Measurements from ENCODE around the gene SLC36A3. TPM values are rescaled to one million over a fixed set of nuclear protein-coding genes. Genes with fewer than 3 reads are reported as not detected.

Gene SLC36A3
- total and polyA plus RNA-seq, 2 of the 4 experiments (the other 2 are of a cell fraction) = not detected

DNA sequence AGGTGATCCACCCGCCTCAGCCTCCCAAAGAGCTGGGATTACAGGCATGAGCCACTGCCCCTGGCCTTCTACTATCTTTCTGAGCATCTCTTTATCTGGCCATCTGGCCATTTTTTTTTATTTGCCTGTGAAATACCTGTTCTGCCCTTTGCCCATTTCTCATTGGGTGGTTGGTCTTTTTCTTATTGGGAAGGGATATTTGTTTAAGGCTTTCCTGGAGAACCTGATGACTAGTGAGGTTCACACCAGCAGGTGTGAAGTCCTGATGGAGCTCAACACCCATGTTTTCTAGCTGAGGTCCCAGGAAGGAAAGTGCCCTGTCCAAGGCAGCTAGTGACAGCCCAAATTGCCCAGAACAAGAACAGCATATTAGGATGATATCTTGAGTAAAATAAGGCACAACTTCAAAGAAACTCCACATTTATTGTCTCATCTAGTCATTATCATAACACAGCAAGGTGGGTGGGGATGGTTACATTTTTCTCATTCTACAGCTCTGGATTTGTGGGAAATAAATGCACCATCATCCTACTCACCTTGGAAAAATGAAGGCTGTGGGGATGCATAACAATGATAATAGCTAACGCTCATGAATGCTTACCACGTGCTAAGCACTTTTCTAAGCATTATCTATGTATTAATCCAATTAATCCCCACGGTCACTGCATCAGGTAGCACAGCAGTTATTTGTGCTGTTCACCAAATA lies 20.3 kb downstream of the SLC36A3 start:
- no peak overlapping the region for H2BK120ac ChIP-seq (ENCODE audit: low read depth, low read length)
- H3K79me1 ChIP-seq (ENCODE audit: low read depth in 1 of 2, low read length in 2 of 2) = no peaks in the 10 kb centered on the region
- H3K18ac ChIP-seq (ENCODE audit: low read depth, low read length) = no peak overlapping the region
- ATAC-seq (ENCODE audit: low read depth) = no peak
- no peak overlapping the region for H2AFZ ChIP-seq (replicated peaks; ENCODE audit: low read length, poor library complexity)
- intact Hi-C loops (cut with micrococcal nuclease) = no loop called here
- H3K4ac ChIP-seq (ENCODE audit: low read depth, low read length) = no peak overlapping the region
- H2BK15ac ChIP-seq (ENCODE audit: low read depth, low read length) = no peak overlapping the region
- POLR2A ChIA-PET (ENCODE audit: unreplicated experiment) = no interaction called here
- no peak overlapping the region for H4K5ac ChIP-seq (ENCODE audit: low read depth, low read length)
- no peak for TF ChIP-seq CEBPB (IDR thresholded peaks at IDR 0.05; ENCODE audit: low read depth, low read length)
- no peak for TF ChIP-seq SMC3 (IDR thresholded peaks at IDR 0.05; ENCODE audit: low read depth, low read length)
- no peak for TF ChIP-seq MXI1 (IDR thresholded peaks at IDR 0.05; ENCODE audit: borderline replicate concordance, low read depth, low read length)
- no peak for TF ChIP-seq NFE2L2 (IDR thresholded peaks at IDR 0.05; ENCODE audit: low read depth, low read length)
- no peak for TF ChIP-seq CTCF (conservative IDR thresholded peaks at IDR 0.05; ENCODE audit: low read depth, low read length)
- TF ChIP-seq, protein P1, sequence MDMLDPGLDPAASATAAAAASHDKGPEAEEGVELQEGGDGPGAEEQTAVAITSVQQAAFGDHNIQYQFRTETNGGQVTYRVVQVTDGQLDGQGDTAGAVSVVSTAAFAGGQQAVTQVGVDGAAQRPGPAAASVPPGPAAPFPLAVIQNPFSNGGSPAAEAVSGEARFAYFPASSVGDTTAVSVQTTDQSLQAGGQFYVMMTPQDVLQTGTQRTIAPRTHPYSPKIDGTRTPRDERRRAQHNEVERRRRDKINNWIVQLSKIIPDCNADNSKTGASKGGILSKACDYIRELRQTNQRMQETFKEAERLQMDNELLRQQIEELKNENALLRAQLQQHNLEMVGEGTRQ (IDR thresholded peaks at IDR 0.05; ENCODE audit: low read depth, low read length) = no peak
- no peak for TF ChIP-seq POLR2A (IDR thresholded peaks at IDR 0.05; ENCODE audit: low read depth, low read length)
- no peak for TF ChIP-seq ELK1 (IDR thresholded peaks at IDR 0.05; ENCODE audit: borderline replicate concordance, low read depth, low read length)
- TF ChIP-seq RAD21 (IDR thresholded peaks at IDR 0.05; ENCODE audit: low read length) = no peak
- TF ChIP-seq RCOR1 (IDR thresholded peaks at IDR 0.05; ENCODE audit: insufficient replicate concordance, low read length) = no peak
- TF ChIP-seq RFX5 (IDR thresholded peaks at IDR 0.05; ENCODE audit: low read depth, low read length) = no peak
- TF ChIP-seq FOS (IDR thresholded peaks at IDR 0.05; ENCODE audit: low read depth, low read length) = no peak
- TF ChIP-seq MAFK (IDR thresholded peaks at IDR 0.05; ENCODE audit: low read depth, low read length) = no peak
- no peak for TF ChIP-seq MAZ (IDR thresholded peaks at IDR 0.05; ENCODE audit: borderline replicate concordance, low read depth, low read length)
- no peak for TF ChIP-seq BHLHE40 (IDR thresholded peaks at IDR 0.05; ENCODE audit: low read depth, low read length)
- TF ChIP-seq CHD1 (IDR thresholded peaks at IDR 0.05; ENCODE audit: low read depth, low read length) = no peak
- H3K9me1 ChIP-seq (ENCODE audit: insufficient read depth, low read length) = no peaks in the 10 kb centered on the region
- H3K36me3 ChIP-seq (ENCODE audit: control insufficient read depth, insufficient read depth, low read length) = no peaks in the 10 kb centered on the region
- no peak overlapping the region for H3K23ac ChIP-seq (ENCODE audit: low read depth, low read length)
- no peak for DNase-seq
- WGBS, 2 experiments (ENCODE audit: extremely low coverage in 2 of 2, insufficient read length in 1 of 2) = 60% methylated on average over 1 of the region's 4 CpGs; no CpG with 5 or more reads in 1 of the 2 experiments
- H4K20me1 ChIP-seq (ENCODE audit: insufficient read depth, low read length) = no peaks in the 10 kb centered on the region
- no peak overlapping the region for H4K8ac ChIP-seq (ENCODE audit: low read depth in 2 of 2, low read length in 2 of 2)
- H3K27ac ChIP-seq (ENCODE audit: insufficient read depth, low read length) = no peak overlapping the region
- no peak overlapping the region for H2AK9ac ChIP-seq (replicated peaks; ENCODE audit: low read depth, low read length, poor library complexity)
- H3K27me3 ChIP-seq (ENCODE audit: control insufficient read depth, insufficient read depth, low read length) = peaks cover 2% of the 10 kb centered on the region
- no TSS peak for BruUV-seq (replicated peaks)
- no peak overlapping the region for H2BK20ac ChIP-seq (ENCODE audit: low read depth, low read length)
- H3K14ac ChIP-seq (replicated peaks; ENCODE audit: low read depth, low read length) = no peak overlapping the region
- no peak overlapping the region for H3K56ac ChIP-seq (ENCODE audit: extremely low read depth, insufficient read depth, low read length)
- no peak overlapping the region for H2AK5ac ChIP-seq (ENCODE audit: low read depth, low read length)
- H4K91ac ChIP-seq (ENCODE audit: insufficient read depth, low read depth, low read length) = no peak overlapping the region
- no peak overlapping the region for H3K4me3 ChIP-seq (ENCODE audit: insufficient read depth, low read depth, low read length)
- dilution Hi-C loops (cut with HindIII; ENCODE audit: low sequenced_read_pairs, unreplicated experiment) = no loop called here
- H3K4me1 ChIP-seq (ENCODE audit: control insufficient read depth, insufficient read depth, low read length) = no peaks in the 10 kb centered on the region
- in situ Hi-C loops (cut with MboI; ENCODE audit: low sequenced_read_pairs) = no loop called here
- CTCF ChIA-PET = no interaction called here
- H3K4me2 ChIP-seq (ENCODE audit: low read depth, low read length) = no peak overlapping the region
- no peak overlapping the region for H2BK5ac ChIP-seq (ENCODE audit: low read depth, low read length, poor library complexity, severe bottlenecking)
- H3K9ac ChIP-seq (ENCODE audit: low read depth, low read length) = no peak overlapping the region
- no peaks in the 10 kb centered on the region for H3K9me3 ChIP-seq (ENCODE audit: control insufficient read depth, insufficient read depth, low read length)

Data from IMR-90 (cell line).